ENCODE results near the gene PIGH.

DNA sequence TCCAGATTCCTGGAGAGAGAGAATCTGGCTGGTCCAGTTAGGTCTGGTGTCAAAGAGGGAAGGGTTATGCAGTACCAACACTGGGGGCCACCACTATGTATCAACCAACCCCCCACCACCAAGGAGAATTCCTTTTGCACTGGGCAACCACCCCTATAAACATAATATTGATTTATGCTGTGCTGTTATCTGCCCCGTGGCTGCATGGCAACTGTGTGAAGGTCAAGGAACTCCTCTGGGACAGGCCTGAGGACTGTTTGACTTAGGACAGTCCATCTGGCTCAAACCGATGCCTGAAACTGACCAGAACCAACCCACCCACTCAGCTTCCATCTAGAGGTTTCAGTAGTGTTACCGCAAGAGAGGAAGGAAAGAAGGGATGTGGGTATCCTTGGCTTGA, 46.5 kb downstream of the PIGH start:
- no peak for TF ChIP-seq TAF1 (IDR thresholded peaks at IDR 0.05; ENCODE audit: borderline replicate concordance, insufficient read depth, low read length)
- no peak for TF ChIP-seq POLR2AphosphoS5 (IDR thresholded peaks at IDR 0.05; ENCODE audit: low read depth, low read length)
- no peak for TF ChIP-seq SIN3A (IDR thresholded peaks at IDR 0.05; ENCODE audit: borderline replicate concordance, insufficient read depth, low read length)
- no peak for TF ChIP-seq REST (IDR thresholded peaks at IDR 0.05; ENCODE audit: insufficient read depth in 1 of 2, low read depth in 2 of 2, low read length in 2 of 2)
- no peak for TF ChIP-seq FOXP2 (optimal IDR thresholded peaks at IDR 0.05; ENCODE audit: borderline replicate concordance, extremely low read depth, extremely low read length, insufficient read depth)
